Smooth muscle cell (in vitro differentiated cells): Measurements from ENCODE around the gene BIRC6. TPM values are rescaled to one million over a fixed set of nuclear protein-coding genes. Genes with fewer than 3 reads are reported as not detected.
"Not testable (repeated sequence)": the region's sequence is repeated elsewhere in the genome, so short reads cannot be mapped to it uniquely, and the experiment has no call there.

Experiments used
- DNase-seq: peaks from one replicate; lab custom pipeline; 2025; ENCODE audit not compliant: unreplicated experiment; lab: John Stamatoyannopoulos, UW
- H2AFZ ChIP-seq: fragments of 200-600 bp; sonication (generic); 2 replicates; pipeline ENCODE4 v1.6.0; 2016; ENCODE audit warnings: antibody characterized with exemption, low read depth, mild to moderate bottlenecking
- H3F3A ChIP-seq: fragments of 200-600 bp; sonication (generic); 2 replicates; pipeline ENCODE4 v1.6.0; 2017; ENCODE audit warnings: antibody characterized with exemption, low read depth
- H3K27ac ChIP-seq: fragments of 200-600 bp; sonication (generic); 2 replicates; pipeline ENCODE4 v1.5.1; 2016; ENCODE audit warnings: low read depth, mild to moderate bottlenecking
- H3K27me3 ChIP-seq: fragments of 200-600 bp; sonication (generic); 2 replicates; pipeline ENCODE4 v1.6.1; 2016; ENCODE audit warnings: low read depth, mild to moderate bottlenecking
- H3K36me3 ChIP-seq: fragments of 200-600 bp; sonication (generic); 2 replicates; pipeline ENCODE4 v1.5.1; 2016; ENCODE audit warnings: low read depth
- H3K4me1 ChIP-seq: fragments of 200-600 bp; sonication (generic); 2 replicates; pipeline ENCODE4 v1.5.1; 2016; ENCODE audit warnings: low read depth
- H3K4me2 ChIP-seq: fragments of 200-600 bp; sonication (generic); 2 replicates; pipeline ENCODE4 v1.6.0; 2016; ENCODE audit warnings: mild to moderate bottlenecking
- H3K4me3 ChIP-seq: fragments of 200-600 bp; sonication (generic); 2 replicates; pipeline ENCODE4 v1.5.1; 2016; ENCODE audit warnings: mild to moderate bottlenecking
- H3K79me2 ChIP-seq: fragments of 200-600 bp; sonication (generic); 2 replicates; pipeline ENCODE4 v1.6.0; 2016; ENCODE audit warnings: low read depth, mild to moderate bottlenecking
- H3K9ac ChIP-seq: fragments of 200-600 bp; sonication (generic); 2 replicates; pipeline ENCODE4 v1.6.0; 2016; ENCODE audit warnings: low read depth
- H3K9me3 ChIP-seq: fragments of 200-600 bp; sonication (generic); replicated peaks from 2 replicates; pipeline ENCODE4 v1.5.1; 2016; ENCODE audit warnings: low read depth
- H4K20me1 ChIP-seq: fragments of 200-600 bp; sonication (generic); 2 replicates; pipeline ENCODE4 v1.6.0; 2016; ENCODE audit warnings: low read depth
- WGBS: methylation state at CpG from one replicate; pipeline ENCODE4 v1.1.7; 2016; ENCODE audit warnings: low lambda C conversion rate; 5-methylcytosine and 5-hydroxymethylcytosine counted together
- polyA plus RNA-seq: library from polyadenylated mRNA; unstranded; fragments of >200 nt; fragmentation: Nextera tagmentation; extraction: Ambion mirVana; gene quantifications from 2 replicates; pipeline ENCODE4 v1.2.1, GENCODE V29; 2016
- total RNA-seq: library from RNA; depleted of rRNA; stranded (reverse); fragments of >200 nt; gene quantifications from 2 replicates; pipeline ENCODE4 v1.2.3, GENCODE V29; 2014
- TF ChIP-seq, protein P1 (sequence below): fragments of 200-600 bp; sonication (generic); IDR thresholded peaks from 2 replicates; pipeline ENCODE4 v1.5.1; 2017; ENCODE audit warnings: borderline replicate concordance, mild to moderate bottlenecking, antibody characterized with exemption; ENCODE audit not compliant: insufficient read depth, poor library complexity, severe bottlenecking

The BIRC6 gene
- total and polyA plus RNA-seq, 2 experiments from 2014 or later: 12.4 to 79.8 TPM

DNA sequence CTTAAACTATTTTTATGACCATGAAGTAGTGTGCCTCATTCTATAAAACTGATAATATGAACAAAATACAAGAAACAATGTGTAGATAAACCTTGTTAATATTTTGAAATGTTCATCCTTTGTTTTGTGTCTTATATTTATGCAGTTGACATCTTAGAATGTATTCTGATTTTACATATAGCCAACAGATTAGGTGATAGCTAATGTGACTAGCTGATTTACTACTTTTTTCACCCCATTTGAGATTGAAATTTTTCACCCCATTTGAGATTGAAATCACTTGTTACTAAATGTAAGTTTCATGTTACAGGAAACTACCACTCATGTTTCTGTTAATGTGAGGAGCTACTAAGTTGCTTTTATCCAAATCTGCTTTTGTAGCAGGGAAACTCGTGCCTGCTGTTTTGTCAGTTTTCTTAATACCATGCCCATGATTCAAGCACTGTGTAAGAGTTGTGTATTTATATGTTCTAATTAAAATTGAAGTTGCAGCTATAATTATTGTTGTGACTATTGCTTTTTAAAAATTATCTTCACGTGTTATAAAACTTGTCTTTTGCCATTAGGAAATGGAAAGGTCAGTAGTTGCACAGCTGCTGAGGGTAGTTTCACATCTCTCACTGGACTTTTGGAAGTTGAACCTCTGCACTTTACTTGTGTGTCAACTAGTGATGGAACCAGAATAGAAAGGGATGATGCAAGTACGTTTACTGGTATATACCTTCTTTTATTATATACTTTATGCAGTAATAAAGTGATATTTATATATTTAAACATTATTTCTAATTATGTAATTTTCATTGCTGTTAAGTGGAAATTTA lies 96.6 kb downstream of the BIRC6 start:
- no peak overlapping the region for H3K27ac ChIP-seq
- H3K4me2 ChIP-seq: no peak overlapping the region
- no peak for DNase-seq
- no peak overlapping the region for H3K9ac ChIP-seq
- peaks cover 4% of the 10 kb centered on the region for H3K36me3 ChIP-seq
- WGBS: 89% methylated on average over 3 of the region's 3 CpGs
- peaks cover 6% of the 10 kb centered on the region for H4K20me1 ChIP-seq
- H2AFZ ChIP-seq: no peak overlapping the region
- no peak overlapping the region for H3K4me3 ChIP-seq
- no peaks in the 10 kb centered on the region for H3F3A ChIP-seq
- H3K4me1 ChIP-seq: no peaks in the 10 kb centered on the region
- no peaks in the 10 kb centered on the region for H3K27me3 ChIP-seq
- H3K9me3 ChIP-seq: no peaks in the 10 kb centered on the region
- TF ChIP-seq, protein P1, sequence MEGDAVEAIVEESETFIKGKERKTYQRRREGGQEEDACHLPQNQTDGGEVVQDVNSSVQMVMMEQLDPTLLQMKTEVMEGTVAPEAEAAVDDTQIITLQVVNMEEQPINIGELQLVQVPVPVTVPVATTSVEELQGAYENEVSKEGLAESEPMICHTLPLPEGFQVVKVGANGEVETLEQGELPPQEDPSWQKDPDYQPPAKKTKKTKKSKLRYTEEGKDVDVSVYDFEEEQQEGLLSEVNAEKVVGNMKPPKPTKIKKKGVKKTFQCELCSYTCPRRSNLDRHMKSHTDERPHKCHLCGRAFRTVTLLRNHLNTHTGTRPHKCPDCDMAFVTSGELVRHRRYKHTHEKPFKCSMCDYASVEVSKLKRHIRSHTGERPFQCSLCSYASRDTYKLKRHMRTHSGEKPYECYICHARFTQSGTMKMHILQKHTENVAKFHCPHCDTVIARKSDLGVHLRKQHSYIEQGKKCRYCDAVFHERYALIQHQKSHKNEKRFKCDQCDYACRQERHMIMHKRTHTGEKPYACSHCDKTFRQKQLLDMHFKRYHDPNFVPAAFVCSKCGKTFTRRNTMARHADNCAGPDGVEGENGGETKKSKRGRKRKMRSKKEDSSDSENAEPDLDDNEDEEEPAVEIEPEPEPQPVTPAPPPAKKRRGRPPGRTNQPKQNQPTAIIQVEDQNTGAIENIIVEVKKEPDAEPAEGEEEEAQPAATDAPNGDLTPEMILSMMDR: no peak
- peaks cover 24% of the 10 kb centered on the region for H3K79me2 ChIP-seq

DNA sequence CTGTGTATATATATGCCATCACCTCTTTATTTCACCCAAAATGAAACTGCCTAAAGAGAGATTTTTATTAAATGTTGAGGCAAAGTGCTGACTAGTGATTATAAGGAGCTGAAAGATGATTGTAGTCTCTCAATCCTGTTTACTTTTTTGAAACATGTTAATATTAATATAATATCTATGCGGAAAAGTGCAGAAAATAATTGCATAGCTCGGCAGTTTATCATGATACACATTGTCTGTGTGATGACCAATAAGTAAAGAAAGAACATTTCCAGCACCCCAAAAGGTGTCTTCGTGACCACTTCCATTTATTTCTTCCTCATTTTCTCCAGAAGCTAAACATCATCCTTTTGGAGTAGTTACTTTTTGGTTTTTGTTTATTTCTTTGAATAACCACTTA lies 99.0 kb downstream of the BIRC6 start:
- no peaks in the 10 kb centered on the region for H3K27me3 ChIP-seq
- no peaks in the 10 kb centered on the region for H3K9me3 ChIP-seq
- H3K4me1 ChIP-seq: no peaks in the 10 kb centered on the region
- TF ChIP-seq, protein P1: no peak
- H3F3A ChIP-seq: no peaks in the 10 kb centered on the region
- H3K9ac ChIP-seq: no peak overlapping the region
- DNase-seq: no peak
- no peak overlapping the region for H3K4me3 ChIP-seq
- H3K27ac ChIP-seq: no peak overlapping the region
- 100% methylated on average over 3 of the region's 3 CpGs for WGBS
- peaks cover 9% of the 10 kb centered on the region for H4K20me1 ChIP-seq
- no peak overlapping the region for H3K4me2 ChIP-seq
- H3K36me3 ChIP-seq: no peaks in the 10 kb centered on the region
- peaks cover 38% of the 10 kb centered on the region for H3K79me2 ChIP-seq
- H2AFZ ChIP-seq: no peak overlapping the region

DNA sequence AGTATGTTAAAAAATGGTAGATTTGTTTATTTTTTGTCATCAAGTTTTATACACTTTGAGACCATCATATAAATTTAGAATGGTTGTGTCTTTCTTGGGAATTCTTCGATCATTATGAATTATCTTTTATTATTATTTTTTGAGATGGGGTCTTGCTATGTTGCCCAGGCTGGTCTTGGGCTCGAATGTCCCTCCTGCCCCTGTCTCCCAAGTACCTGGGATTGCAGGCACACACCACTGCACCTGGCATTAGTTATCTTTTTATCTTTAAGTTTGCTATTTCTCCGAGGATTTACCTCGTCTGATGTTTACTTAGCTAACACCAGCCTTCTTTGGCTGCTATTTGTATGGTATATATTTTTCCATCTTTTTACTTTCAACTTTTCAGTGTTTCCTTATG lies 100.0 kb downstream of the BIRC6 start:
- Histone ChIP-seq H3K27ac (no peak overlapping the region), H3K4me1 (no peaks in the 10 kb centered on the region), H4K20me1 (peaks cover 14% of the 10 kb centered on the region), H3K9ac (no peak overlapping the region), H3K4me3 (no peak overlapping the region), H3K9me3 (no peaks in the 10 kb centered on the region), H3K36me3 (no peaks in the 10 kb centered on the region), H2AFZ (no peak overlapping the region), H3K79me2 (peaks cover 44% of the 10 kb centered on the region), H3F3A (no peaks in the 10 kb centered on the region), H3K27me3 (no peaks in the 10 kb centered on the region), H3K4me2 (no peak overlapping the region)
- 95% methylated on average over 4 of the region's 4 CpGs for WGBS
- no peak for DNase-seq
- TF ChIP-seq, protein P1: no peak

DNA sequence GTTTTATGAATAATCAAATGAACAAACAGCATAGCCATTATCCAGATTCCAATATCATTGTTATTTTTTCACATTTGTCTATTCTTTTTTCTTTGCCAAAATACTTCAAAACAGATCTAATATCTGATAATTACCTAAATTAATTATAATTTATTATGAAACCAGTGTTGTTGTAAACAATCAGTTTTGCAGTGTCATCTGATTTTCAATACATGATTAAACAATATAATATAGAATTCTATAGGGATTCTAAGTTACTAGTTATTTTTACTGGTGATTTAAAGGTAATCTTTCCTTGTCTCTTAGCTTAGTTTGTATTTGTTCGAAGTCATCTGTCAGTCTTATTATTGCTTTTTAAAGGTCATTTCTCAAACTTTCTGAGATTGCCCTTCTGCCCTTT lies 101.0 kb downstream of the BIRC6 start:
- Histone ChIP-seq H3F3A (no peaks in the 10 kb centered on the region), H3K27ac (no peak overlapping the region), H3K9ac (no peak overlapping the region), H3K4me2 (no peak overlapping the region), H3K27me3 (no peaks in the 10 kb centered on the region), H2AFZ (no peak overlapping the region), H3K4me1 (no peaks in the 10 kb centered on the region), H3K79me2 (peaks cover 48% of the 10 kb centered on the region), H3K36me3 (no peaks in the 10 kb centered on the region), H4K20me1 (peaks cover 18% of the 10 kb centered on the region), H3K4me3 (no peak overlapping the region), H3K9me3 (no peaks in the 10 kb centered on the region)
- TF ChIP-seq, protein P1: no peak
- 94% methylated on average over 1 of the region's 1 CpG for WGBS
- no peak for DNase-seq

DNA sequence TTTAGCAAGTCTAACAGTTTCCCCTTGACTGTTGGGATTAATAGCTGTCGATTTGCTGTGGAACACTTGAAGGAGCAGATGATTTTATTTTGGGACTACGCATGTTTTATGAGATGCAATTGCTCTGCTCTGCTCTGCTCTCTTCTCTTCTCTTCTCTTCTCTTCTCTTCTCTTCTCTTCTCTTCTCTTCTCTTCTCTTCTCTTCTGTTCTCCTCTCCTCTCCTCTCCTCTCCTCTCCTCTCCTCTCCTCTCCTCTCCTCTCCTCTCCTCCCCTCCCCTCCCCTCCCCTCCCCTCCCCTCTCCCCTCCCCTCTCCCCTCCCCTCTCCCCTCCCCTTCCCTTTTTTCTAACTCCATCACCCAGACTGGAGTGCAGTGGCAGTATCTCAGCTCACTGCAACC lies 104.0 kb downstream of the BIRC6 start:
- not testable (repeated sequence) for H3K27ac ChIP-seq, H3K9ac ChIP-seq, H3K4me2 ChIP-seq, H3F3A ChIP-seq, DNase-seq, H3K9me3 ChIP-seq, H2AFZ ChIP-seq, H3K4me3 ChIP-seq, H3K4me1 ChIP-seq, H3K27me3 ChIP-seq
- peaks cover 20% of the 10 kb centered on the region for H3K36me3 ChIP-seq
- WGBS: 100% methylated on average over 2 of the region's 2 CpGs
- peaks cover 18% of the 10 kb centered on the region for H4K20me1 ChIP-seq
- peaks cover 40% of the 10 kb centered on the region for H3K79me2 ChIP-seq
